C4-2B (cell line): ENCODE data around the gene PDLIM5.

ENCODE experiments used
- ZFX ChIP-seq: fragments of 450-650 bp; IDR thresholded peaks from 2 replicates; pipeline ENCODE4 v1.6.1; 2017
- TF ChIP-seq, protein P1 (sequence below): fragments of 450-650 bp; conservative IDR thresholded peaks from 2 replicates; pipeline ENCODE4 v1.5.1; 2017; ENCODE audit warnings: mild to moderate bottlenecking

DNA sequence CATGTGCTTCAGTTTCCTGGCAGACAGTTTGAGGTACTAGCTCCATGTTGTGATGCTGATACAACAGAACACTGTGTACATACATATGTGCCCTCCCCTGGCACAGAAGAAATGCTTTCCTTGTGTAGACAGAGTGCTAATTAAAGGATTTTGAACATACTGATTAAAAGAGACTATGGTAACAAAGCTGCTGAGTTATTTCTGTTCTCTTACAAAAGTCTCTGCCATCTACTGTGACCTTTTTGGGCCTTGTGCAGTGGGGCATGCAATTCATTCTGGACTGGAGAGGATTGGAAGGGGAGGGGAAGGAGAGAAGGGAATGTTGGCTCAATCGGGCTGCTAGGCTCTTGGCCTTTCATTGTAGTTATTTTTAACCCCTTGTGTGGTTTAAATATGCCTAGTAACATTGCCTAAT, 6.0 kb downstream of the PDLIM5 start:
- TF ChIP-seq, protein P1, sequence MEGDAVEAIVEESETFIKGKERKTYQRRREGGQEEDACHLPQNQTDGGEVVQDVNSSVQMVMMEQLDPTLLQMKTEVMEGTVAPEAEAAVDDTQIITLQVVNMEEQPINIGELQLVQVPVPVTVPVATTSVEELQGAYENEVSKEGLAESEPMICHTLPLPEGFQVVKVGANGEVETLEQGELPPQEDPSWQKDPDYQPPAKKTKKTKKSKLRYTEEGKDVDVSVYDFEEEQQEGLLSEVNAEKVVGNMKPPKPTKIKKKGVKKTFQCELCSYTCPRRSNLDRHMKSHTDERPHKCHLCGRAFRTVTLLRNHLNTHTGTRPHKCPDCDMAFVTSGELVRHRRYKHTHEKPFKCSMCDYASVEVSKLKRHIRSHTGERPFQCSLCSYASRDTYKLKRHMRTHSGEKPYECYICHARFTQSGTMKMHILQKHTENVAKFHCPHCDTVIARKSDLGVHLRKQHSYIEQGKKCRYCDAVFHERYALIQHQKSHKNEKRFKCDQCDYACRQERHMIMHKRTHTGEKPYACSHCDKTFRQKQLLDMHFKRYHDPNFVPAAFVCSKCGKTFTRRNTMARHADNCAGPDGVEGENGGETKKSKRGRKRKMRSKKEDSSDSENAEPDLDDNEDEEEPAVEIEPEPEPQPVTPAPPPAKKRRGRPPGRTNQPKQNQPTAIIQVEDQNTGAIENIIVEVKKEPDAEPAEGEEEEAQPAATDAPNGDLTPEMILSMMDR: no peak
- no peak for TF ChIP-seq ZFX
